HCT116 (cell line): ENCODE measurements around the gene NCDN. TPM values are rescaled to one million over a fixed set of nuclear protein-coding genes. Genes with fewer than 3 reads are reported as not detected.
A peak's percentile ranks its signal among the peaks of the same experiment; 100 is the strongest.

ENCODE experiments used
- ATAC-seq: fragments of 200-7000 bp; cut with Tn5 transposase; 2 replicates; pipeline ENCODE4 v1.9.1; 2020; ENCODE audit warnings: mild to moderate bottlenecking, moderate library complexity
- BruUV-seq: library from RNA; stranded (reverse); fragments of 400-500 nt; replicated peaks from 2 replicates; lab custom pipeline; 2021; lab: Mats Ljungman, UMichigan
- CTCF ChIA-PET: fragments of 300-600 bp; sonication (Branson Sonifier 250); formaldehyde crosslinking; loops from one replicate; lab custom pipeline; 2021; ENCODE audit warnings: antibody characterized with exemption; lab: Charles Lee
- POLR2A ChIA-PET: fragments of 300-600, 350-600 bp; sonication (Branson Sonifier 250); formaldehyde crosslinking; loops from one replicate; lab custom pipeline; 2021; ENCODE audit warnings: antibody characterized with exemption; lab: Charles Lee
- RAD21 ChIA-PET, 2 experiments: fragments of 300-600 bp; sonication (Branson Sonifier 250); formaldehyde crosslinking; loops; one replicate each; lab custom pipeline; 2023; ENCODE audit warnings: low total read pairs in 2 of 2; ENCODE audit not compliant: uncharacterized antibody in 2 of 2, unreplicated experiment in 2 of 2, low non-redundant PET in 1 of 2; lab: Charles Lee
- DNase-seq: peaks from one replicate; pipeline ENCODE4 v3.0.0-alpha.2; 2010; ENCODE audit warnings: low read depth, low spot score
- H2AFZ ChIP-seq: fragments of 200-600 bp; shearing (Covaris generic), sonication (generic); 2 replicates; pipeline ENCODE4 v1.6.1; 2017; ENCODE audit warnings: low read depth, mixed run types, mixed read lengths, antibody characterized with exemption, low read length; ENCODE audit not compliant: poor library complexity, severe bottlenecking
- H3K27ac ChIP-seq: 2 replicates; pipeline ENCODE4 v1.5.1; 2012; ENCODE audit warnings: low read depth, low read length
- H3K27me3 ChIP-seq: fragments of 200-600 bp; sonication (generic); 2 replicates; pipeline ENCODE4 v1.6.1; 2016; ENCODE audit warnings: mixed run types, low read length, mixed read lengths; ENCODE audit not compliant: insufficient read depth
- H3K36me3 ChIP-seq, 2 experiments: fragments of 200-500 bp in 1 of 2; fragments of 200-600 bp in 1 of 2; sonication (Bioruptor generic) in 1 of 2; sonication (generic) in 1 of 2; 2 replicates each; pipeline versions ENCODE4 v1.5.1 to v1.6.1; 2014 to 2016; ENCODE audit warnings: low read length in 2 of 2, inconsistent platforms in 1 of 2, mixed read lengths in 1 of 2, mixed run types in 1 of 2; ENCODE audit not compliant: insufficient read depth in 2 of 2, control insufficient read depth in 1 of 2
- H3K4me1 ChIP-seq, 2 experiments: fragments of 200-600 bp in 1 of 2; sonication (generic) in 1 of 2; 2 replicates each; pipeline versions ENCODE4 v1.5.1 to v1.6.1; 2012 to 2017; ENCODE audit warnings: low read length in 2 of 2, inconsistent platforms in 1 of 2, mild to moderate bottlenecking in 1 of 2, mixed read lengths in 1 of 2, mixed run types in 1 of 2, moderate library complexity in 1 of 2; ENCODE audit not compliant: insufficient read depth in 2 of 2, control insufficient read depth in 1 of 2
- H3K4me2 ChIP-seq: fragments of 200-600 bp; sonication (generic); 2 replicates; pipeline ENCODE4 v1.6.1; 2017; ENCODE audit warnings: mixed run types, low read length, mixed read lengths
- H3K4me3 ChIP-seq, 2 experiments: fragments of 200-600 bp in 1 of 2; sonication (generic) in 1 of 2; replicated peaks in 1 of 2; 2 replicates each; pipeline ENCODE4 v1.5.1; 2011 to 2016; ENCODE audit warnings: low read length in 2 of 2, control low read depth in 1 of 2, low read depth in 1 of 2, mild to moderate bottlenecking in 1 of 2, mixed read lengths in 1 of 2, mixed run types in 1 of 2
- H3K79me2 ChIP-seq: fragments of 200-600 bp; sonication (generic); 2 replicates; pipeline ENCODE4 v1.6.1; 2017; ENCODE audit warnings: mild to moderate bottlenecking, mixed run types, low read length, moderate library complexity, mixed read lengths; ENCODE audit not compliant: insufficient read depth
- H3K9ac ChIP-seq: fragments of 200-600 bp; sonication (generic); 2 replicates; pipeline ENCODE4 v1.6.1; 2016; ENCODE audit warnings: low read length, mixed read lengths
- H3K9me2 ChIP-seq: fragments of 200-600 bp; sonication (generic), shearing (Covaris generic); 2 replicates; pipeline ENCODE4 v1.6.1; 2017; ENCODE audit warnings: mixed run types, mild to moderate bottlenecking, moderate library complexity; ENCODE audit not compliant: insufficient read depth
- H3K9me3 ChIP-seq, 2 experiments: fragments of 200-500 bp in 1 of 2; fragments of 200-600 bp in 1 of 2; sonication (Bioruptor generic) in 1 of 2; sonication (generic) in 1 of 2; 2 replicates each; pipeline ENCODE4 v1.6.1; 2014 to 2017; ENCODE audit warnings: low read length in 2 of 2, mixed read lengths in 2 of 2, inconsistent platforms in 1 of 2, low read depth in 1 of 2, mild to moderate bottlenecking in 1 of 2, mixed run types in 1 of 2, moderate library complexity in 1 of 2; ENCODE audit not compliant: control insufficient read depth in 1 of 2, insufficient read depth in 1 of 2
- H4K20me1 ChIP-seq: fragments of 200-600 bp; sonication (generic), shearing (Covaris generic); 2 replicates; pipeline ENCODE4 v1.6.1; 2017; ENCODE audit warnings: mixed run types, mild to moderate bottlenecking, moderate library complexity; ENCODE audit not compliant: insufficient read depth
- CEBPB ChIP-seq: IDR thresholded peaks from 2 replicates; pipeline ENCODE4 v1.6.1; 2012; ENCODE audit warnings: low read depth
- POLR2AphosphoS5 ChIP-seq: IDR thresholded peaks from 2 replicates; pipeline ENCODE4 v1.6.1; 2011; ENCODE audit warnings: mild to moderate bottlenecking, low read depth, low read length, moderate library complexity
- SP1 ChIP-seq: IDR thresholded peaks from 2 replicates; pipeline ENCODE4 v1.6.1; 2012; ENCODE audit warnings: low read depth
- ZFX ChIP-seq: fragments of 450-650 bp; IDR thresholded peaks from 2 replicates; pipeline ENCODE4 v1.6.1; 2017
- ZNF274 ChIP-seq: fragments of 200-500 bp; sonication (Bioruptor generic); IDR thresholded peaks from 2 replicates; pipeline ENCODE4 v1.6.1; 2014; ENCODE audit warnings: mild to moderate bottlenecking, low read depth, low read length, inconsistent platforms
- intact Hi-C: fragments of 100-400 bp; cut with micrococcal nuclease; formaldehyde crosslinking; loops from 2 replicates; pipeline ENCODE4 v1.10.0; 2022
- total RNA-seq: library from RNA; stranded (reverse); gene quantifications from one replicate; pipeline ENCODE4 v1.2.1, GENCODE V29; 2021; ENCODE audit not compliant: unreplicated experiment
- TF ChIP-seq, protein P1 (sequence below): IDR thresholded peaks from 2 replicates; pipeline ENCODE4 v1.6.1; 2012; ENCODE audit warnings: low read depth

NCDN gene
- total RNA-seq, 1 experiment from 2014 or later, result 24.5 TPM

DNA sequence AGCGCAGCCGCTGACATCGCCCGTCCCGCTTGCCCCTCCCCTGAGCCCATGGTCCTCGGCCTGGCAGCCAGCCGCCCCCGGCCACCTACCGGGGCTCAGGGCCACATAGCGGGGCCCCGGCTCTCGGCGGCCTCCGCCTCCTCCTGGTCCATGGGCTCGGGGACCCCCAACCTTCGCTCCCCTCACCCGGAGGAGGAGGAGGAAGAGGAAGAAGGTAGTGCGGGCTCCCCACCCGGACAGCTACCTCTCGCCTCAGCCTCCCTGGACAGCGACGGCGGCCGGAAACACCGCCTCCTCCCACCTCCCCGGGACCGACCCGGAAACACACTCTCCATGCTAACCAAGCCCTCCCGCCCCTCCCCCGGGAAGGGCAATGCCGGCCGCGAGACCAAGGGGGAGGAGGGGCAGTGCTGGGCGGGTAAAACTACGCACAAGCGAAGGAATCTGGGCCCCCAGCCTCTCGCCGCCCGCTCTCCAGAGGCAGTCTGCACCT, 435 bp upstream of the NCDN start, which contains the start of gene KIAA0319L:
KIAA0319L (minus strand) TSS at position 286 of the 493 bp plus-strand sequence. CDS start 2,912 bp downstream, outside the sequence.
- BruUV-seq, result no TSS peak
- peak within 1 kb of the TSS; percentile 85 for H3K9ac ChIP-seq
- peaks cover 8 to 19% of the 10 kb centered on the region in 2 experiments; a peak in 3 of 4 replicates for H3K4me1 ChIP-seq
- intact Hi-C loops, result loop anchor here (2.0 kb wide), 1 partner anchor 364 kb away; the partner anchor contains the start of gene SFPQ
- ATAC-seq (peak; percentile 89), DNase-seq (no peak)
- ChIA-PET RAD21 (no interaction called here), CTCF (interaction anchor here (1.5 to 1.7 kb wide), 3 partner anchors 106 to 212 kb away, joined by 4 to 6 read pairs (median 4); no protein-coding TSS in a partner anchor), POLR2A (interaction anchor here (0.6 to 1.7 kb wide), 7 partner anchors 9 to 363 kb away, joined by 3 to 6 read pairs (median 3); partner anchors contain the start of genes CLSPN and TFAP2E)
- no peaks in the 10 kb centered on the region for H3K9me3 ChIP-seq
- H3K4me2 ChIP-seq, result peak within 1 kb of the TSS; percentile 85
- TF ChIP-seq ZFX, result peak; percentile 81; the same call in 1 of the 2 replicates
- TF ChIP-seq POLR2AphosphoS5, result peak; percentile 62
- TF ChIP-seq, protein P1, sequence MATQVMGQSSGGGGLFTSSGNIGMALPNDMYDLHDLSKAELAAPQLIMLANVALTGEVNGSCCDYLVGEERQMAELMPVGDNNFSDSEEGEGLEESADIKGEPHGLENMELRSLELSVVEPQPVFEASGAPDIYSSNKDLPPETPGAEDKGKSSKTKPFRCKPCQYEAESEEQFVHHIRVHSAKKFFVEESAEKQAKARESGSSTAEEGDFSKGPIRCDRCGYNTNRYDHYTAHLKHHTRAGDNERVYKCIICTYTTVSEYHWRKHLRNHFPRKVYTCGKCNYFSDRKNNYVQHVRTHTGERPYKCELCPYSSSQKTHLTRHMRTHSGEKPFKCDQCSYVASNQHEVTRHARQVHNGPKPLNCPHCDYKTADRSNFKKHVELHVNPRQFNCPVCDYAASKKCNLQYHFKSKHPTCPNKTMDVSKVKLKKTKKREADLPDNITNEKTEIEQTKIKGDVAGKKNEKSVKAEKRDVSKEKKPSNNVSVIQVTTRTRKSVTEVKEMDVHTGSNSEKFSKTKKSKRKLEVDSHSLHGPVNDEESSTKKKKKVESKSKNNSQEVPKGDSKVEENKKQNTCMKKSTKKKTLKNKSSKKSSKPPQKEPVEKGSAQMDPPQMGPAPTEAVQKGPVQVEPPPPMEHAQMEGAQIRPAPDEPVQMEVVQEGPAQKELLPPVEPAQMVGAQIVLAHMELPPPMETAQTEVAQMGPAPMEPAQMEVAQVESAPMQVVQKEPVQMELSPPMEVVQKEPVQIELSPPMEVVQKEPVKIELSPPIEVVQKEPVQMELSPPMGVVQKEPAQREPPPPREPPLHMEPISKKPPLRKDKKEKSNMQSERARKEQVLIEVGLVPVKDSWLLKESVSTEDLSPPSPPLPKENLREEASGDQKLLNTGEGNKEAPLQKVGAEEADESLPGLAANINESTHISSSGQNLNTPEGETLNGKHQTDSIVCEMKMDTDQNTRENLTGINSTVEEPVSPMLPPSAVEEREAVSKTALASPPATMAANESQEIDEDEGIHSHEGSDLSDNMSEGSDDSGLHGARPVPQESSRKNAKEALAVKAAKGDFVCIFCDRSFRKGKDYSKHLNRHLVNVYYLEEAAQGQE, result no peak
- no peak for TF ChIP-seq CEBPB
- no peak for TF ChIP-seq SP1
- TF ChIP-seq ZNF274, result no peak
- no peaks in the 10 kb centered on the region for H3K27me3 ChIP-seq
- H4K20me1 ChIP-seq, result no peaks in the 10 kb centered on the region
- H3K36me3 ChIP-seq, result peaks cover 9 to 10% of the 10 kb centered on the region in 2 experiments
- H3K4me3 ChIP-seq, result peak within 1 kb of the TSS; percentile 78 to 89
- peak within 1 kb of the TSS; percentile 91 for H2AFZ ChIP-seq
- peak within 1 kb of the TSS; percentile 84 for H3K27ac ChIP-seq
- peaks cover 37% of the 10 kb centered on the region for H3K79me2 ChIP-seq
- no peaks in the 10 kb centered on the region for H3K9me2 ChIP-seq
